ENCODE data around the gene CAPN14.

DNA sequence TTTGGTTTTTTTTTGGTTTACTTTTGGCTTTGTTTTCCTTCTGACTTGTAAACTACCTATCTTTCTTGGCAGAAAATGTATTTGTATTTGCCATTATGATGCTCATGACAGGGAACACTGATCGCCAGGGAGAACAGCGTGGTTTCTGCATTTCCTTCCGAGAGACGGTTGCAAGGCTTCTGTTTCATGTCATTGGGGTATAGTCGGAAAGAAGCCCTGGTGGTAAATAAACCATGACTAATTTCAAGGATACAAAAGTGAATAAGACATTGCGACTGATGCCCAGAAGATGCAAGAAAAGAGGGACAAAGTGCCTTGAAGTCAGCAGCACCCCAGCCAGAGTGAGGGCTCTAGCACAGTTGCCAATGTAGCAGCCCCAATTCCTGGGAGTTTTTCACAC is 4.2 kb upstream of the CAPN14 start:
- TF ChIP-seq, protein P1, sequence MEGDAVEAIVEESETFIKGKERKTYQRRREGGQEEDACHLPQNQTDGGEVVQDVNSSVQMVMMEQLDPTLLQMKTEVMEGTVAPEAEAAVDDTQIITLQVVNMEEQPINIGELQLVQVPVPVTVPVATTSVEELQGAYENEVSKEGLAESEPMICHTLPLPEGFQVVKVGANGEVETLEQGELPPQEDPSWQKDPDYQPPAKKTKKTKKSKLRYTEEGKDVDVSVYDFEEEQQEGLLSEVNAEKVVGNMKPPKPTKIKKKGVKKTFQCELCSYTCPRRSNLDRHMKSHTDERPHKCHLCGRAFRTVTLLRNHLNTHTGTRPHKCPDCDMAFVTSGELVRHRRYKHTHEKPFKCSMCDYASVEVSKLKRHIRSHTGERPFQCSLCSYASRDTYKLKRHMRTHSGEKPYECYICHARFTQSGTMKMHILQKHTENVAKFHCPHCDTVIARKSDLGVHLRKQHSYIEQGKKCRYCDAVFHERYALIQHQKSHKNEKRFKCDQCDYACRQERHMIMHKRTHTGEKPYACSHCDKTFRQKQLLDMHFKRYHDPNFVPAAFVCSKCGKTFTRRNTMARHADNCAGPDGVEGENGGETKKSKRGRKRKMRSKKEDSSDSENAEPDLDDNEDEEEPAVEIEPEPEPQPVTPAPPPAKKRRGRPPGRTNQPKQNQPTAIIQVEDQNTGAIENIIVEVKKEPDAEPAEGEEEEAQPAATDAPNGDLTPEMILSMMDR (tag by site-specific recombination; IDR thresholded peaks at IDR 0.05), result no peak
- TF ChIP-seq, protein P2, sequence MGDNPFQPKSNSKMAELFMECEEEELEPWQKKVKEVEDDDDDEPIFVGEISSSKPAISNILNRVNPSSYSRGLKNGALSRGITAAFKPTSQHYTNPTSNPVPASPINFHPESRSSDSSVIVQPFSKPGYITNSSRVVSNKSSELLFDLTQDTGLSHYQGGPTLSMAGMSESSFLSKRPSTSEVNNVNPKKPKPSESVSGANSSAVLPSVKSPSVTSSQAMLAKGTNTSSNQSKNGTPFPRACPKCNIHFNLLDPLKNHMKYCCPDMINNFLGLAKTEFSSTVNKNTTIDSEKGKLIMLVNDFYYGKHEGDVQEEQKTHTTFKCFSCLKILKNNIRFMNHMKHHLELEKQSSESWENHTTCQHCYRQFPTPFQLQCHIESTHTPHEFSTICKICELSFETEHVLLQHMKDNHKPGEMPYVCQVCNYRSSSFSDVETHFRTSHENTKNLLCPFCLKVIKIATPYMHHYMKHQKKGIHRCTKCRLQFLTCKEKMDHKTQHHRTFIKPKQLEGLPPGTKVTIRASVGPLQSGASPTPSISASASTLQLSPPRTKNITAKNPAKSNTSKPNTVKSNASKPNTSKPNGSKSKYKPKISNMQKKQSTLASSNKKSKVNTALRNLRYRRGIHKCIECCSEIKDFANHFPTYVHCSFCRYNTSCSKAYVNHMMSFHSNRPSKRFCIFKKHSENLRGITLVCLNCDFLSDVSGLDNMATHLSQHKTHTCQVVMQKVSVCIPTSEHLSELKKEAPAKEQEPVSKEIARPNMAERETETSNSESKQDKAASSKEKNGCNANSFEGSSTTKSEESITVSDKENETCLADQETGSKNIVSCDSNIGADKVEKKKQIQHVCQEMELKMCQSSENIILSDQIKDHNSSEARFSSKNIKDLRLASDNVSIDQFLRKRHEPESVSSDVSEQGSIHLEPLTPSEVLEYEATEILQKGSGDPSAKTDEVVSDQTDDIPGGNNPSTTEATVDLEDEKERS (tag by site-specific recombination; IDR thresholded peaks at IDR 0.05), result no peak
- TF ChIP-seq KLF16 (tag by site-specific recombination; IDR thresholded peaks at IDR 0.05) (no peak), ZNF23 (tag by site-specific recombination; IDR thresholded peaks at IDR 0.05; ENCODE audit: borderline replicate concordance) (no peak), ZNF510 (tag by site-specific recombination; IDR thresholded peaks at IDR 0.05; ENCODE audit: insufficient replicate concordance) (no peak), TCF7L2 (IDR thresholded peaks at IDR 0.05; ENCODE audit: borderline replicate concordance, low read depth, low read length) (no peak)
- TF ChIP-seq, protein P3, sequence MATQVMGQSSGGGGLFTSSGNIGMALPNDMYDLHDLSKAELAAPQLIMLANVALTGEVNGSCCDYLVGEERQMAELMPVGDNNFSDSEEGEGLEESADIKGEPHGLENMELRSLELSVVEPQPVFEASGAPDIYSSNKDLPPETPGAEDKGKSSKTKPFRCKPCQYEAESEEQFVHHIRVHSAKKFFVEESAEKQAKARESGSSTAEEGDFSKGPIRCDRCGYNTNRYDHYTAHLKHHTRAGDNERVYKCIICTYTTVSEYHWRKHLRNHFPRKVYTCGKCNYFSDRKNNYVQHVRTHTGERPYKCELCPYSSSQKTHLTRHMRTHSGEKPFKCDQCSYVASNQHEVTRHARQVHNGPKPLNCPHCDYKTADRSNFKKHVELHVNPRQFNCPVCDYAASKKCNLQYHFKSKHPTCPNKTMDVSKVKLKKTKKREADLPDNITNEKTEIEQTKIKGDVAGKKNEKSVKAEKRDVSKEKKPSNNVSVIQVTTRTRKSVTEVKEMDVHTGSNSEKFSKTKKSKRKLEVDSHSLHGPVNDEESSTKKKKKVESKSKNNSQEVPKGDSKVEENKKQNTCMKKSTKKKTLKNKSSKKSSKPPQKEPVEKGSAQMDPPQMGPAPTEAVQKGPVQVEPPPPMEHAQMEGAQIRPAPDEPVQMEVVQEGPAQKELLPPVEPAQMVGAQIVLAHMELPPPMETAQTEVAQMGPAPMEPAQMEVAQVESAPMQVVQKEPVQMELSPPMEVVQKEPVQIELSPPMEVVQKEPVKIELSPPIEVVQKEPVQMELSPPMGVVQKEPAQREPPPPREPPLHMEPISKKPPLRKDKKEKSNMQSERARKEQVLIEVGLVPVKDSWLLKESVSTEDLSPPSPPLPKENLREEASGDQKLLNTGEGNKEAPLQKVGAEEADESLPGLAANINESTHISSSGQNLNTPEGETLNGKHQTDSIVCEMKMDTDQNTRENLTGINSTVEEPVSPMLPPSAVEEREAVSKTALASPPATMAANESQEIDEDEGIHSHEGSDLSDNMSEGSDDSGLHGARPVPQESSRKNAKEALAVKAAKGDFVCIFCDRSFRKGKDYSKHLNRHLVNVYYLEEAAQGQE (tag by site-specific recombination; IDR thresholded peaks at IDR 0.05), result no peak
